OCI-LY3 (cell line): ENCODE results near the gene SPEN.

Experiments
- H2AFZ ChIP-seq: fragments of 200-600, 300-600 bp; shearing (Covaris generic); 2 replicates; pipeline ENCODE4 v1.6.0; 2014; ENCODE audit warnings: antibody characterized with exemption, low read depth, low read length
- H3K27ac ChIP-seq: fragments of 200-600, 300-600 bp; sonication (generic); 2 replicates; pipeline ENCODE4 v1.5.1; 2014; ENCODE audit warnings: mild to moderate bottlenecking, low read length, moderate library complexity, mixed read lengths
- H3K27me3 ChIP-seq: fragments of 200-600, 300-600 bp; sonication (generic); 2 replicates; pipeline ENCODE4 v1.6.1; 2014; ENCODE audit warnings: low read depth, low read length, mixed read lengths
- H3K36me3 ChIP-seq: fragments of 200-600, 300-600 bp; sonication (generic); replicated peaks from 2 replicates; pipeline ENCODE3; 2014; ENCODE audit warnings: low read depth, low read length, mixed read lengths
- H3K4me1 ChIP-seq: fragments of 300-600, 200-600 bp; sonication (generic); 2 replicates; pipeline ENCODE4 v1.6.1; 2014; ENCODE audit warnings: low read length, mixed read lengths
- H3K4me2 ChIP-seq: fragments of 200-600, 300-600 bp; sonication (generic); 2 replicates; pipeline ENCODE4 v1.6.1; 2014; ENCODE audit warnings: low read length, mixed read lengths
- H3K4me3 ChIP-seq: fragments of 300-600, 200-600 bp; sonication (generic); 2 replicates; pipeline ENCODE4 v1.5.1; 2014; ENCODE audit warnings: antibody characterized with exemption, mild to moderate bottlenecking, low read length, moderate library complexity
- H3K79me2 ChIP-seq: fragments of 300-600, 200-600 bp; shearing (Covaris generic); 2 replicates; pipeline ENCODE4 v1.6.1; 2014; ENCODE audit warnings: mild to moderate bottlenecking, low read length, mixed read lengths
- H3K9ac ChIP-seq: fragments of 300-600, 200-600 bp; shearing (Covaris generic); 2 replicates; pipeline ENCODE4 v1.6.0; 2014; ENCODE audit warnings: mild to moderate bottlenecking, low read length, moderate library complexity
- H3K9me3 ChIP-seq: fragments of 200-600, 300-600 bp; shearing (Covaris generic); 2 replicates; pipeline ENCODE4 v1.6.1; 2014; ENCODE audit warnings: low read length, mixed read lengths; ENCODE audit not compliant: insufficient read depth
- H4K20me1 ChIP-seq: fragments of 200-600, 300-600 bp; sonication (generic); 2 replicates; pipeline ENCODE4 v1.6.1; 2016; ENCODE audit warnings: low read length, mixed read lengths; ENCODE audit not compliant: insufficient read depth
- CTCF ChIP-seq: fragments of 200-600, 300-600 bp; sonication (generic); IDR thresholded peaks from 2 replicates; pipeline ENCODE4 v1.5.1; 2014; ENCODE audit warnings: antibody characterized with exemption, low read length, low read depth
- EZH2phosphoT487 ChIP-seq: fragments of 200-600 bp; shearing (Covaris generic); IDR thresholded peaks from 2 replicates; pipeline ENCODE4 v1.6.1; 2018; ENCODE audit warnings: antibody characterized with exemption, mixed run types, low read depth

SPEN gene

GRCh38 chr1:15942661-15943327, 95.3 kb downstream of the SPEN start:
- Histone ChIP-seq H3K4me3 (no peak overlapping the region), H3K36me3 (peaks cover 24% of the 10 kb centered on the region), H3K27me3 (no peaks in the 10 kb centered on the region), H3K9me3 (no peaks in the 10 kb centered on the region), H3K4me1 (peaks cover 4% of the 10 kb centered on the region), H4K20me1 (no peaks in the 10 kb centered on the region), H3K79me2 (peaks cover under 1% of the 10 kb centered on the region; the same call in 1 of the 2 replicates), H3K4me2 (no peak overlapping the region), H3K27ac (no peak overlapping the region), H2AFZ (no peak overlapping the region), H3K9ac (no peak overlapping the region)
- no peak for TF ChIP-seq EZH2phosphoT487

- no peaks in the 10 kb centered on the region for H4K20me1 ChIP-seq
These were observed 96.0 kb downstream of the SPEN start for GRCh38 chr1:15943328-15943991.

GRCh38 chr1:15943992-15944307, 96.4 kb downstream of the SPEN start:
- TF ChIP-seq EZH2phosphoT487, result no peak
- no peaks in the 10 kb centered on the region for H3K9me3 ChIP-seq
- H3K4me1 ChIP-seq, result peaks cover 15% of the 10 kb centered on the region
- H3K27me3 ChIP-seq, result no peaks in the 10 kb centered on the region
- H3K36me3 ChIP-seq, result peaks cover 19% of the 10 kb centered on the region
- no peak overlapping the region for H3K27ac ChIP-seq
- no peak overlapping the region for H3K4me2 ChIP-seq
- H4K20me1 ChIP-seq, result no peaks in the 10 kb centered on the region
- peaks cover 4% of the 10 kb centered on the region; the same call in 1 of the 2 replicates for H3K79me2 ChIP-seq
- H2AFZ ChIP-seq, result no peak overlapping the region
- H3K4me3 ChIP-seq, result no peak overlapping the region
- H3K9ac ChIP-seq, result no peak overlapping the region

More at GRCh38 chr1:15943328-15943991, 96.0 kb downstream of the SPEN start:
- Histone ChIP-seq H2AFZ (no peak overlapping the region), H3K36me3 (peaks cover 22% of the 10 kb centered on the region), H3K27ac (no peak overlapping the region), H3K4me2 (no peak overlapping the region), H3K27me3 (no peaks in the 10 kb centered on the region), H3K9me3 (no peaks in the 10 kb centered on the region), H3K4me3 (no peak overlapping the region), H3K79me2 (peaks cover 4% of the 10 kb centered on the region; the same call in 1 of the 2 replicates), H3K9ac (no peak overlapping the region), H3K4me1 (peaks cover 10% of the 10 kb centered on the region)
- TF ChIP-seq CTCF (no peak), EZH2phosphoT487 (no peak)

GRCh38 chr1:15944308-15945010, 97.0 kb downstream of the SPEN start:
- no peaks in the 10 kb centered on the region for H4K20me1 ChIP-seq
- H3K27ac ChIP-seq, result no peak overlapping the region
- no peak overlapping the region for H3K9ac ChIP-seq
- no peaks in the 10 kb centered on the region for H3K27me3 ChIP-seq
- H3K9me3 ChIP-seq, result no peaks in the 10 kb centered on the region
- H3K4me2 ChIP-seq, result no peak overlapping the region
- no peak overlapping the region for H3K4me3 ChIP-seq
- no peak overlapping the region for H2AFZ ChIP-seq
- TF ChIP-seq EZH2phosphoT487, result no peak
- no peak for TF ChIP-seq CTCF
- peaks cover 4% of the 10 kb centered on the region; the same call in 1 of the 2 replicates for H3K79me2 ChIP-seq
- peaks cover 19% of the 10 kb centered on the region for H3K36me3 ChIP-seq
- H3K4me1 ChIP-seq, result peaks cover 20% of the 10 kb centered on the region
